GM18517 (cell line): ENCODE measurements around the gene MYD88.

Source experiments
- ATAC-seq: cut with Tn5 transposase; IDR thresholded peaks from one replicate; pipeline ENCODE4 v1.9.1; 2021; ENCODE audit warnings: mild to moderate bottlenecking, moderate library complexity; ENCODE audit not compliant: unreplicated experiment

MYD88 gene

GRCh38 chr3:38163841-38164642 lies 25.6 kb downstream of the MYD88 start:
- ATAC-seq = no peak

- peak; percentile 16 for ATAC-seq
Observed at GRCh38 chr3:38164643-38164951, 26.1 kb downstream of the MYD88 start.

GRCh38 chr3:38164952-38165721 lies 26.7 kb downstream of the MYD88 start, which contains the start of gene OXSR1:
Gene OXSR1, plus strand, starts transcription at chr3:38165537. Its CDS starts 340 bp downstream, at chr3:38165877.
- ATAC-seq = peak; percentile 95

GRCh38 chr3:38165722-38166387 lies 27.4 kb downstream of the MYD88 start:
- ATAC-seq = no peak

GRCh38 chr3:38167591-38167990 lies 29.1 kb downstream of the MYD88 start:
- ATAC-seq = no peak

- no peak for ATAC-seq
Observed at GRCh38 chr3:38168151-38169026, 29.9 kb downstream of the MYD88 start.

GRCh38 chr3:38169027-38169317 lies 30.5 kb downstream of the MYD88 start:
- no peak for ATAC-seq

- ATAC-seq = no peak
Observed at GRCh38 chr3:38170722-38171121, 32.3 kb downstream of the MYD88 start.

GRCh38 chr3:38171622-38172021 lies 33.2 kb downstream of the MYD88 start:
- ATAC-seq = no peak

GRCh38 chr3:38173834-38174418 lies 35.5 kb downstream of the MYD88 start:
- peak; percentile 42 for ATAC-seq

GRCh38 chr3:38177181-38177580 lies 38.7 kb downstream of the MYD88 start:
- no peak for ATAC-seq

GRCh38 chr3:38186781-38187180 lies 48.3 kb downstream of the MYD88 start:
- no peak for ATAC-seq

- ATAC-seq = no peak
Observed at GRCh38 chr3:38190481-38190881, 52.0 kb downstream of the MYD88 start.
